HepG2 (cell line): ENCODE data around the gene GJD3.

Experiments used
- ARNT ChIP-seq: fragments of 450-650 bp; IDR thresholded peaks from 2 replicates; pipeline ENCODE4 v1.6.1; 2017
- EZH2 ChIP-seq: conservative IDR thresholded peaks from 2 replicates; pipeline ENCODE4 v1.6.1; 2012; ENCODE audit warnings: mild to moderate bottlenecking, low read depth, low read length, moderate library complexity
- SAFB2 ChIP-seq: sonication (generic); formaldehyde crosslinking; IDR thresholded peaks from 2 replicates; pipeline ENCODE4 v1.5.1; 2020; ENCODE audit warnings: missing genetic modification reagents, low read depth, mild to moderate bottlenecking, borderline replicate concordance
- ZNF530 ChIP-seq: sonication (generic); formaldehyde crosslinking; IDR thresholded peaks from 2 replicates; pipeline ENCODE4 v1.5.0; 2020; ENCODE audit warnings: low read depth, mild to moderate bottlenecking, missing genetic modification reagents

GRCh38 chr17:40329839-40330794 is 34.4 kb downstream of the GJD3 start:
- TF ChIP-seq ZNF530 (CRISPR knock-in tag) (no peak), ARNT (no peak), EZH2 (no peak), SAFB2 (CRISPR knock-in tag) (no peak)
